ENCODE measurements around the gene MAP2K3. TPM values are rescaled to one million over a fixed set of nuclear protein-coding genes. Genes with fewer than 3 reads are reported as not detected.

Gene MAP2K3
- total and polyA plus RNA-seq, 2 of the 8 experiments (the other 6 are each of a cell fraction or from before 2014, with no cell fraction given): 16.9 to 33.5 TPM

GRCh38 chr17:21243516-21244303 is 40.8 kb upstream of the MAP2K3 start:
- H3K23ac ChIP-seq (ENCODE audit: insufficient read length): no peak overlapping the region
- no peak overlapping the region for H2BK12ac ChIP-seq (ENCODE audit: low read depth, low read length)
- H3K4me2 ChIP-seq (ENCODE audit: insufficient read depth in 1 of 2, low read depth in 2 of 2, low read length in 2 of 2): no peak overlapping the region
- no peak overlapping the region for H4K91ac ChIP-seq (replicated peaks; ENCODE audit: insufficient read length, low read length)
- 0 out of 2 replicates have a peak overlapping the region, but pooled peaks have one; percentile 61 for H2BK15ac ChIP-seq (ENCODE audit: low read length)
- no peak overlapping the region for H3K14ac ChIP-seq (ENCODE audit: insufficient read length)
- no peak overlapping the region for H3K9ac ChIP-seq (replicated peaks in 1 of 4; ENCODE audit: extremely low read depth in 1 of 4, low read depth in 3 of 4, low read length in 3 of 4)
- ChIA-PET POLR2A (ENCODE audit: partially characterized antibody) (no interaction called here), CTCF (ENCODE audit: partially characterized antibody) (no interaction called here)
- H2BK20ac ChIP-seq (ENCODE audit: low read length): no peak overlapping the region
- H3K4me3 ChIP-seq (ENCODE audit: extremely low read depth in 1 of 4, insufficient read depth in 2 of 4, low read depth in 3 of 4, low read length in 4 of 4): no peak overlapping the region
- peaks cover 0 to 4% of the 10 kb centered on the region in 2 experiments for H4K20me1 ChIP-seq (replicated peaks in 1 of 2; ENCODE audit: control insufficient read depth in 1 of 2, insufficient read depth in 2 of 2, low read length in 2 of 2)
- WGBS, 2 experiments (ENCODE audit: extremely low coverage in 1 of 2, insufficient coverage in 1 of 2, insufficient read length in 1 of 2, insufficient replicate concordance in 2 of 2, low coverage in 1 of 2, low lambda C conversion rate in 2 of 2, missing lambda C conversion rate in 1 of 2): 80% methylated on average over 20 of the region's 23 CpGs; no CpG with 5 or more reads in 1 of the 2 experiments
- H3K79me2 ChIP-seq (ENCODE audit: control insufficient read depth in 1 of 2, insufficient read depth in 2 of 2, low read length in 2 of 2): no peaks in the 10 kb centered on the region
- H2AK5ac ChIP-seq (ENCODE audit: low read depth, low read length): no peak overlapping the region
- H2BK5ac ChIP-seq (ENCODE audit: low read depth, low read length): no peak overlapping the region
- H3K18ac ChIP-seq (ENCODE audit: extremely low read depth, low read length): no peak overlapping the region
- FAIRE-seq: no peak
- no peaks in the 10 kb centered on the region for H3K9me3 ChIP-seq (ENCODE audit: insufficient read depth in 2 of 2, low read depth in 1 of 2, low read length in 1 of 2)
- H2AFZ ChIP-seq (ENCODE audit: low read length): no peak overlapping the region
- no peak overlapping the region for H3K27ac ChIP-seq (ENCODE audit: low read depth, low read length)
- no peaks in the 10 kb centered on the region for H3K36me3 ChIP-seq (ENCODE audit: control insufficient read depth in 2 of 4, insufficient read depth in 4 of 4, low read length in 3 of 4)
- no peaks in the 10 kb centered on the region; the same call in 1 of the 2 replicates for H3K23me2 ChIP-seq (ENCODE audit: low read depth, low read length)
- no peak overlapping the region for H3K56ac ChIP-seq (replicated peaks; ENCODE audit: insufficient read length, low read depth, low read length)
- no peak overlapping the region for H2BK120ac ChIP-seq (replicated peaks; ENCODE audit: low read depth, low read length)
- no peak overlapping the region for H3K4ac ChIP-seq (replicated peaks; ENCODE audit: insufficient read length, low read depth, low read length)
- H4K8ac ChIP-seq (ENCODE audit: extremely low read depth, insufficient read depth, low read length): 0 out of 2 replicates have a peak overlapping the region, but pooled peaks have one; percentile 35
- H3K79me1 ChIP-seq (ENCODE audit: low read depth, low read length): peaks cover 5% of the 10 kb centered on the region
- no peak overlapping the region for H4K5ac ChIP-seq (ENCODE audit: insufficient read length, low read depth, low read length)
- no peaks in the 10 kb centered on the region for H3K27me3 ChIP-seq (replicated peaks in 1 of 4; ENCODE audit: control insufficient read depth in 3 of 4, extremely low read depth in 1 of 4, insufficient read depth in 3 of 4, low read length in 3 of 4)
- DNase-seq (ENCODE audit: low read depth in 1 of 2, low spot score in 2 of 2): no peak
- H3K4me1 ChIP-seq (replicated peaks in 1 of 4; ENCODE audit: control insufficient read depth in 3 of 4, insufficient read depth in 4 of 4, low read length in 3 of 4): peaks cover 3 to 18% (median 13%) of the 10 kb centered on the region in 4 experiments
- TF ChIP-seq SP1 (IDR thresholded peaks at IDR 0.05; ENCODE audit: low read depth, low read length) (no peak), NRF1 (IDR thresholded peaks at IDR 0.05; ENCODE audit: low read depth, low read length) (no peak), POU5F1 (IDR thresholded peaks at IDR 0.05; ENCODE audit: low read depth, low read length) (no peak), ZNF274 (IDR thresholded peaks at IDR 0.05; ENCODE audit: borderline replicate concordance, extremely low read depth, low read length) (no peak), BRCA1 (IDR thresholded peaks at IDR 0.05; ENCODE audit: low read depth, low read length) (no peak), EP300 (IDR thresholded peaks at IDR 0.05; ENCODE audit: borderline replicate concordance in 1 of 2, low read depth in 2 of 2, low read length in 2 of 2) (no peak), CEBPB (IDR thresholded peaks at IDR 0.05; ENCODE audit: low read depth, low read length) (no peak), KDM1A (IDR thresholded peaks at IDR 0.05; ENCODE audit: borderline replicate concordance, low read length) (no peak), SIRT6 (IDR thresholded peaks at IDR 0.05; ENCODE audit: low read length) (no peak), JUN (IDR thresholded peaks at IDR 0.05; ENCODE audit: low read depth, low read length) (no peak), SP4 (IDR thresholded peaks at IDR 0.05; ENCODE audit: low read length) (no peak), CBX5 (IDR thresholded peaks at IDR 0.05; ENCODE audit: low read depth, low read length) (no peak), BCL11A (IDR thresholded peaks at IDR 0.05; ENCODE audit: low read depth in 2 of 2, low read length in 2 of 2) (no peak), SUZ12 (IDR thresholded peaks at IDR 0.05; ENCODE audit: low read length) (no peak)
